Cardiac ventricle fibroblast (primary cell): ENCODE data around the gene NCAM2. TPM values are rescaled to one million over a fixed set of nuclear protein-coding genes. Genes with fewer than 3 reads are reported as not detected.

Experiments
- total RNA-seq: library from RNA; depleted of rRNA; stranded (reverse); fragments of >200 nt; gene quantifications from 2 replicates; pipeline ENCODE4 v1.2.3, GENCODE V29; 2015

Gene NCAM2
- 2.4 and 3.1 TPM in 2 replicates for total RNA-seq

GRCh38 chr21:20997636-20998455, at the start of gene NCAM2:
TSS of gene NCAM2 (plus strand) at chr21:20998409.

